ENCODE results near the gene KRTAP26-1.

Gene KRTAP26-1, protein sequence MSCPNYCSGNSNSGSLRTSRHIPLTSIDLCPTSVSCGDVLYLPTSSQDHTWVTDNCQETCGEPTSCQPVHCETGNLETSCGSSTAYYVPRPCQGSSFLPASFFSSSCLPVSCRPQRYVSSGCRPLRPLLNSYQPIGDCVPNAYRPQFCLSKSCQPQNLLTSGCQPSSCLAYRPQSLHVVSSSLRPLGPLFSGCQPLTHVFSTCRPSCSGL

DNA sequence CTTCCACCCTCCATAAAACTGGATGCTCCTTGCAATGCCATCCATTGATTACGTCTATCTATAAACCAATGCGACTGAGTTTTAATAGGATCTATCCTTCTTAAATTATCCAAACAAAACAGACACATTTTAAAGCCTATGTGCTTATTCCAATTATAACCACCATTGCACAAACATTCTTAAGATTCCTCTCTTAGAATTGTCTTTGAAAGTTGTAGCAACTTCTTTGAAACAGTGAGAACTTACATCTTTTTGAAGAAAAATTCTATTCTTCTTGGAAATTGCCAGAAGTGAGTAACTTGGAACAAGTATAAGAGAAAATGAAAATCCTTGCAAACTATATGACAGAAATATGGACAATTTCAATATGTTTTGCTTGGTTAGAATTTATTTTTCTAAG lies at the start of gene KRTAP26-1:
Gene KRTAP26-1, minus strand, starts transcription at position 101 of the 400 bp plus-strand sequence. CDS start 280 bp downstream, outside the sequence.
- DNase-seq, result no peak

DNA sequence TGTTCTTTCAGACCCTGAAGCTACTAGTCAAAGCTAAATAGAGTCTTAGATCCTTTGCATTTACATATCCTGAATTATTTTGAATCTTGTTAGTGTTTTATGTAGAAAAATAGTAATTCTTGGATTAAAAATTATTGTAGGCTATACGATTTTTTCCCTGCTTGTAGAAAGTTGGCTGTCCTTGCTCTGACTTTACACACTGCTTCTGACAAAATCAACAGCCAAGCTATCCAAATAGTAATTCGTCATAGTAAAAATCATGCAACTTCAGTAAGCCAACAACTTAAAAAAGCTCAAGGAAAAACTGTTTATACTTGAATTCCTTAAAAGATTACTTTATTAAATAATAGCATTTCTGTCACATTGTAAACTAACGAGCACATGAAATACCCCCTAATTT lies 35.8 kb upstream of the KRTAP26-1 start:
- DNase-seq, result no peak

DNA sequence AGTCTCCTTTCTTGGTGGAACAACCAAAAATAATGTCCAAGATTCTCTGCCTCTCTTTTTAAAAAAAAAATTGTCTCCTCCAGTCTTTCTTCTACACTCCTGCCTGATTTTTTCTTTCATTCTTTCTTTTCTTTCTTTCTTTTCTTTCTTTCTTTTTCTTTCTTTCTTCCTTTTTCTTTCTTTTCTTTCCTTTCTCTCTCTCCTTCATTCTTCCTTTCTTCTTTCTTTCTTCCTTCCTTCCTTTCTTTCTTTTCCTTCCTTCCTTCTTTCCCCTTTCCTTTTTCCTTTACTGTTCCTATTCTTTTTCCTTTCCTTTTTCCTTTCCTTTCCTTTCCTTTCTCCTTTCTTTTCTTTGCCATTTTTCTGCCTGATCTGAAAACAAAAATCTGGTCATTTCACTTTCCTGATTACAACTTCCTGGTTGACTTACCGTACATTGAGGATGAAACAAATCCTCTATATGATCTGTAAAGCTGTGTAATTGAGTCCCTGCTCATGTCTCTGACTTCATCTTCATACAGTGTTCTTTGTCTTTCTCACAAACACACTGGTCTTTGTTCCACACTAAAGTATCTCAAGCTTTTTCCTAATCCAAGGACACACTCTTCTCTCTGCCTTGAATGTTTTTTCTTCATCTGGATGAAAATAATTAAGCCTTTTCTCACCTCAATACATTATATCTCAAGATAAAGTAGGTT lies 34.3 kb upstream of the KRTAP26-1 start:
- DNase-seq, result no peak

DNA sequence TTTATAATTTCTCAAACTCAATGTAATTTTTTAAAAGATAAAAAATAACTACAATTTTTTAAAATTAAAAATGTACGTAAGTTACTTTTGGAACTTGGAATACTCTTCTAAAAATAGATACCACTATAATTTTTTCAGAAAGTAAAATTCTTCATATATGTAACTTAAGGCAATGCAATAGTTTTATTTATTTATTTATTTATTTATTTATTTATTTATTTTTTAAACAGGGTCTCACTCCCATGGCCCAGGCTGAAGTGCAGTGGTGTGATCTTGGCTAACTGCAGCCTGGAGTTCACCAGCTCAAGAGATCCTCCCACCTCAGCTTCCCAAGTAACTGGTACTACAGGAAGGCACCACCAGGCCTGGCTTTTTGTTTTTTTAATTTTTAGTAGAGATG lies 31.4 kb upstream of the KRTAP26-1 start:
- no peak for DNase-seq

DNA sequence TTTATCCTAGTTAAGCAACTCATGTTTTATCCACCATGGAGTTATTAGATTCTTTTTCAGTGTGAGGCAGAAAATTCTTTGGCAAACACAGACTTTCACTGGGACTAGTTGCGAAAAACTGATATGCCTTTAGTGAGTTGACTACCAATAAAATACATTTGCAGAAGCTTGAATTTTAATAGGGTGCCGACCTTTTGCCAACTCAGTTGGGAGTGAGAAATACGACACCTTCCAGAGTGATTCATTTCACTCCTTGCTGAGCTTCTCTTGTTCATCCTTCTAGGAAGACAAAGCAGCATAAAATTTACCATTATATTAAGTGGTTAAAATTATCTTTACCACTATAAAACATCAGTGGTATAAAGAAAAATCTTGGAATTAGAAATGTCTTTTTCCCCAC lies 29.5 kb upstream of the KRTAP26-1 start:
- no peak for DNase-seq

DNA sequence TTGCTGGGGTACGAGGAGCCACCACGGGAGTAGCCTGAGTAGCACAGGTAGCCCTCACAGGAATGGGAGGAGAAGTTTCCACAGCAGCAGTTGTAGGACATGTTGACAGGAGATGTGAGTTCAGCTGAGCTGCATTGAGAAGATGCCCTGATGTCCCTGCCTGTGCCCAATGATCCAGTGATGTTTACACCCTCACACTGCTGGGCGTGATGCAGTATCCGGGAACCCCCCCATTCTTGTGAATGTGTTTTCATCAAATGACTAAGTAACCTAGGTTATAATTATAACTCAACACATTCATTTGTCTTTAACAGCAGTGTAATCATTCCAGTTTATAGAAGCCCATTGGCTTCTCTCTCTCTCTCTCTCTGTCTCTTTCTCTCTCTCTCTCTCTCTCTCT lies 28.4 kb upstream of the KRTAP26-1 start, which contains the start of gene KRTAP23-1:
Gene KRTAP23-1, minus strand, starts transcription at position 101 of the 400 bp plus-strand sequence. Its CDS starts 0 bp downstream, at position 101.
- DNase-seq, result no peak

DNA sequence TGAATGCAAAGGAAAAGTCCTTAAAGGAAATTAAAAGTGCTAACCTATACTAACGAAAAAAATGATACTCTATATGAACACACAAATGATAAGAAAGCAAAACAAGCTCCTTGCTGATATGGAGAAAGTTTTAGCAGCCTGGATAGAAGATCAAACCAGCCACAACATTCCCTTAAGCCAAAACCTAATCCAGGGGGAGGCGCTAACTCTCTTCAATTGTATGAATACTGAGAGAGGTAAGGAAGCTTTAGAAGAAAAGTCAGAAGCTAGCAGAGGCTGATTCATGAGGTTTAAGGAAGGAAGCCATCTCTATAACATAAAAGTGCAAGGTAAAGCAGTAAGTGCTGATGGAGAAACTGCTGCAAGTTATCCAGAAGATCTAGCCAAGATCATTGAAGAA lies 24.9 kb upstream of the KRTAP26-1 start:
- no peak for DNase-seq

DNA sequence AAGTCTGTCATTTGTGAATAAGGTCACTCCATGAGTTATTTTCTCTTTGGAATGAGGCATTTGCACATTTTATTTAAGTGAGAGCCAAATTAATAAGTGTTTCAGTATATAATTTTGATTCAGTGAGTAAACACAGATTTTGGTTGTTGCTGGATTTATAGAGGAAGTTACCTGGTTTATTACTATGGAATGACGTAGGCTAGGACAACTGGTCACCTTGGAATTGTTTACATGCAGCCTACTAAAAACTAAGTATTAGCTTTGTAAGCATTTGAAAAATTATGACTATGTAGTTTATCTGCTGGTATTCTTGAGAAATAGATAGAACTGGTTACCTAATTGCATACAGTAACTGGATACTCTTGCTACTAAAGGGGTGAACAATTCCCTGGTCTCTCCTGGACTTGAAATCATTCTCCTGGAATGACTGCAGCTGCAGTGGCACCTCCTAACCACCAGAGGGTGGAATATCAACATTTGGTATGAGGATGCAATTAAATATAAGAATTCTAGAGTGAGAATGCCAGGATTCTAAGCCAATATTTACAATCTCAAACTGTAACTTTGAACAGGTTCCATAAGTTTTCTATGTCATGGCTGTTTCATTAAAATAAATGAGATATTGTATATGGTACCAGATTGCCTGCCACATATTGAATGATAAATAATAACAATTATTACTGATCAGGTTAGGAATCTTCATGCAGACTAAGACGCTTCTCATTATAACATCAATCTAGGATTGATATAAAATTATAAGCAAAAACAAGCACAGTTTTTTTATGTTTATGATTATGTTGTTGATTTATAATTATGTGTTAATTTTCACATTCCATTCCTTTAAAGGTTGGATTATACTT lies 20.8 kb upstream of the KRTAP26-1 start:
- DNase-seq, result no peak

DNA sequence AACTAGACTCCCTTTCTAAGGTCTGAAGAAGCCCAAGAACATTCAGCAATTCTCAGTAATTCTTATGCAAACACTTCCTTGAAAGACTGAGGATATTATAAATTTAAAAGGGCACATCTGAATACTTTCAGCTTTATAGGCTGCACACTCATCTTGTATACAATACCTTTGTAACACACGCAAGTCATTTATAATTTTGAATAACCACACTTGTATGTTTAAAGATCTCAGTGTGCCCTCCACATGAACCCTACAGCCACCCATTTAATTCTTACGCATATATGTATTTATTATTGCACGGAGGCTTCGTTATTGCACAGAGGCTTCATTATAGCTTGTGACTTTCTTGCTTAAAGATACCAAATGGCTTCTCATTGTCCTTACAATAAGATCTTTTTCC lies 18.6 kb upstream of the KRTAP26-1 start:
- DNase-seq, result no peak

DNA sequence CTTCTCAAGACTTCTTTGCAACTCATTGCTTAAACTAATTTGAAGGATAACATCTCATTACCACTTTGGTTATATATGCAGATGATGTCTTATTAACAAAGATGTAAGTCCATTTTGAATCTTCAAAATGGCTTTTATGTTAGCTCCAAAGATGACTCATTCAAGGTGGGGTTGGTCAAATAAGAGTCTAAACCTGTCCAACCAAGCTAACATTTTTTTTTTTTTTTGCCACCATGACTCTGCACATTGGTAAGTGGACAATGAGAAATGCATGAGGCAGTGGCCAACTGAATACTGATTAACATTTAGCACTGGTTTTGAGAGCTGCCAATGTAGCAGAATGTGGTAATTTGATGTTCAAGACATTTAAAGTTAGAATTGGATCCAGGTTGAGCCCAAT lies 17.7 kb upstream of the KRTAP26-1 start:
- no peak for DNase-seq

DNA sequence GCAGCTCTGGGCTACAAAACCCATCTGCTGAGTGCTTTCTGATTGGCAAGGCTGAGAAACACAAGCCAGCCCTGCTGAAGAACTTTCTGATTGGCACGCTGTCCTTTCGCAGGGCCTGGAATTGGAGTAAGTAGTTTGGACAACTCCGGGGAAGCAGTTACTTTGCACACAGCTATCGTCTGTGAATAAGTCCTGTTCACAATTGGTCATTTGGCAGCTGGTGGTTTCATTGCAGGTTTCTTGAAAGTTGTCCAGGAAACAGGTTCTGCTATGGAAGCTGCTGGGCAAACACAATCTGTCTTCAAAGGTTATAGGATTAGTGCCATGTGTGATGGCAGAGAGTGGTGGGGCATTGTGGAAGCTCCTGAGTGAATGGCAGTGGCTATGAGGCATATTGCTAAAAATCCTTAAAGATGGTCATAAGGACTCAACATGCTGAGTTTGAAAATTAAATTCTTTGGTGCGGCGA lies 17.2 kb upstream of the KRTAP26-1 start, which contains the start of gene KRTAP27-1:
Gene KRTAP27-1, minus strand, starts transcription at position 419 of the 469 bp plus-strand sequence. Its CDS starts 26 bp downstream, at position 393.
- no peak for DNase-seq

DNA sequence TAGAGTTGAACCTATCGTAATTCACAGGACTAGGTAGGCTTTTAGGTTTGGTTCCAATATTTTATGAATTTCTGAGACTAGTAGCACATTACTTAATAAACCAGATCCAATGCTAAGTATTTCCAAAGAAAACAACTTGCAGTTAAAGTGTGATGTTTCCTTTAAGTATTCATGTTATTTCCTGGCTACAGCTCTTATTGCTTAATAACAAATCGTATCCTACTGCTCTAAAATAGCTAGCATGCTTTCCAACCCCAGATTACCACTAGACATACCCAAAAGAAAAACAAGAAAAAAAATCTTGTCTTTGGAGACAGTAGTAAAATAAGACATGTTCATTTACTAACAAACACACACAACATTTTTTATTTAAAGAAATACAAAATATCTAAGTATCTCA lies 16.5 kb upstream of the KRTAP26-1 start:
- DNase-seq, result no peak

DNA sequence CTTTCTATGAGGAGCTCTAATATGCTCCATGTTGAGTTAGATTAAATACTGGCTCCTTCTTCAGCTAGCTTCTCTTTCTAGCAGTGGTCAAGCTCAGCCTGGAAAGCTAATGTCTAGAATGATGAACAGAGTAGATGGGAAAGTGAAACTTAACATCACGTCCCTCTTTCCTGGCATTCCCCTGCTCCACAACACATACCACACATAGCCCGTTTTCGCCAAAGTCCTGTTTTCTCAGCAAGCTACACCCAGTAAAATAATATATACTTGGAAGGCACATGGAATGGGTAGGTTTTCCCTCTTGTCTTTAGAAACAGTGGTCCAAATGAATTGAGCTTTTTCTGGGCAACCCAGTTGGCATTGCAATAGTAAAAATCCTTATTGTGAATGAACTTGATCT lies 13.6 kb upstream of the KRTAP26-1 start:
- no peak for DNase-seq

DNA sequence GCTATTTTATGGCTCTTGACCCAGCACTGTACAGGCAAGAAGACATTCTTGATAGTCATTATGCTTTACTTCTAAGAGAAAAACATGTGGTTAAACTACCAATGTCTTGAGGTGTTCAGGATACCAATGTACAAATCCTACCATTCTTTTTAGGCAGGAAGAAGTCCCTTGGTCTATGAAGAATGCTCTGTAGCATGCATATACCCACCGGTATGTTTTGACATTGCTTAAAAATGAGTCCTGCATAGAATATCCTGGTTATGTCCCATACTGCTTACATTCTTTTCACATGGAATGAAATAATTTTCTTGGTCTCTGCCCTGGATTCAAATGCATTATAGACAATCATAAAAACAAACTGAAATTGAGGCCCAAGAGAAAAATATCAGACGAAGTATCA lies 12.6 kb upstream of the KRTAP26-1 start:
- DNase-seq, result no peak

DNA sequence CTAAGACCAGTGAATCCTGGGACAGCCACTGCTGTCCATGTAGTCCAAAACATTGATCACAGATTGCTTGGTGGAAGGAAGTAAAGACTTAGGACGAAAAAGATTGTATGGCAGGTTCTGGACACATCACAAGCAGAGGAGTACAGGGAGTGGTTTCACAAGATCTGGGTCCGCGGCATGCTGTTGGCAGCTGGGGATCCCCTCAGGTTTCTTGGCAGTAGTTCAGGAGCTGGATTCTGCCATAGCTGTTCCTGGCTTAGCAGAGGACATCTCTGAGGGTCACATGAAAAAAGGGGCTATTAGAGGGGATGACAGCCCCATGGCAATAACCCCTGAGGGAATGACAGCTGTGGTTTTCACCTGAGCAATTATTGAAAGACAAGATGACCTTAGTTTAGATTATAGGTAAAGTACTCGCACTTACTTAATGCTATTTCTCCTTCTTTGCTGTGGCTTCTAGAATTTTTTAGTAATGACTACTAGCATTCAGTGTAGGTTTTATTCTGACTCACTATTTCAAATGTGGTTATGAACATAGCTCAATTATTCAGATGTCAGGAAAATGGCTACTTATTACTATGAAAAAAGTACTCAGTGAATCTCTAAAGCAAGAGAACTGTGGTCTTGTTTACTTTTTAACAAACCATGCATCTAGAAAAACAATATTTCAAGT lies 9.2 kb upstream of the KRTAP26-1 start:
- no peak for DNase-seq

DNA sequence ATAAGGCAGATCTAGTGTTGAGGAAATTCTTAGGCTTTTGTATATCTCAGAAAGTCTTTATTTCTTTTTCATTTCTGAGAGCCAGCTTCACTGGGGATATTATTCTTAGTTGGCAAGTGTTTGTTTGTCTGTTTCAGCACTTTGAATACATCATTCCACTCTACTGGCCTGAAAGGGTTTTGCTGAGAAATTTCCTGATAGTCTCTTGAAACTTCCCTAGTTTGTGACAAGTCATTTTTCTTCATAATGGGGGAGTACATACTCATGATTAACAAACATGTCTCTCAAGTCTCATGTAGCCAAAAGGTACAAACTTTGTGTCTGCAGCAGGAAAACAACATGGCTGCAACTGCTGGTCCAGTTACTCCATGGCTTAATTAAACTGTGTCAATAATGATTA lies 6.3 kb upstream of the KRTAP26-1 start:
- no peak for DNase-seq

DNA sequence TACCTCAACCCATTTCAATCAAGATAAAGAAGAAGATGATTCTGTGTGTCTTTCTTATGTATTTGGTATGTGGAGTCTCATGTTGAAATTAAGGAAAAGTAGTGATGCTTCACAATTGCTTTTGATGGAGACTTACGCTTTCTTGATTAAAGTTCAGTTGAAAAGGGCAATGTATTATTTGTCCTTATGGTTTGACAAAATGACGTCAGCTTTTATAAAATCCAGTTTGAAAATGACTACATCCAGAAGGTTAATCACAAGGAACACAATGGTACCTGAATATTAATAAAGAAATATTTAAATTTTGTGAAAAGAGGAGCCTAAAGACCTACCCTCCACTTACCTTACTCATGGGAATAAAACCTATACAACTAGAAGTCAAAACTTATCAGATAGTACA lies 4.4 kb downstream of the KRTAP26-1 start:
- DNase-seq, result no peak

DNA sequence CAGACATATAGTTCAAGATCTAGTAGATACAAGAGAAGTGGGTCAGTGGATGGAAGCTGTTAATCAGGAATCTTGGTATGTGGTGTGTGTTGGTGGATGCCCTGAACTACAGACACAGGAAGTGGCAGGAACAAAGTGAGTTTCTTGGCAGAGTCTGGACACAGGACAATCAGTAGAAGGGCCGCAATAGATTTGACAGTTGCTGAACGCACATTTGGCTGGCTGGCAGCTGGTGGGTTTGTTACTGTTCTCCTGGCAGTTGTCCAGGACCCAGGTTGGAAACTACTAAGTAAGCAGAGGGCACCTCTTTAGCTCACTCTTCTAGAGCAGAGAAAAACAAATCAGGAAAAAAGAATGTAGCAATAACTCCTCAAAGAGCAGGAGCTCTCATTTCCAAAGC lies 13.2 kb downstream of the KRTAP26-1 start:
- DNase-seq, result no peak

DNA sequence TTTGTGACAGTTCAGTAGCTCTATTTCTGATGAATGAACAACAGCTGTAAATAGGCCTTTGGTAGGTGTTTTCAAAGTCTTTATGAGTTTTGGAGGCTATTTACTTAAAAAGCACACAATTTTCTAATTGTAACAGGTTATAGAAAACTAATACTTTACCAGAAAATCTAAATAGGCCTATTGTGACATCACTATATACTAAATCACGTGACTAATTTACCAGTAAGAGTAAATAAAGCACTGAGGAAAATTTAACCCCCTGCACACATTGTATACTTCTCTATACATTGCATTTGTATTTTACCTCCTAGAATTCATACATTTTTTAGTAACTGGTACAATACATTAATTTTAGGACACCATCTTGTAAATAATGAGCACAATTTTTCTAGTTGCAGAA lies 15.0 kb downstream of the KRTAP26-1 start:
- DNase-seq, result no peak

DNA sequence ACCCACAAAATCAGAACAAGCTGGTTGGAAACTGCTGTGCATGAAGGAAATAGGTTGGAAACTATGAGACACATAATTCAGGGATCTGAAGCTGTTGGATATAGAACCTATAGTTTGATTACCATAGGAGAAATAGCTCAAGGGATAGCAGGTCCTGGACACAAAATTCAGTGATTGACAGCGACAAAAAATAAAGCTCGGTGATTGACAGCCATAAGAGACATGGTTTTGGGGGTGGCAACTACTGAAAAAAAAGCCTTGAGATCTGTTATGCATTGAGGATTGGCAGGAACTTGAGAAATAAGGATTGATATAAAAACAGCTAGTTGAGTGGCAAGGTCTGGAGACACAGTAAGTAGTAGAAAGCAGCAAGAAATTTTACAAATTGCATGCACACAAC lies 30.9 kb downstream of the KRTAP26-1 start, which contains the start of gene KRTAP25-1:
Gene KRTAP25-1, minus strand, starts transcription at position 300 of the 400 bp plus-strand sequence. Its CDS starts 24 bp downstream, at position 276.
- no peak for DNase-seq

DNA sequence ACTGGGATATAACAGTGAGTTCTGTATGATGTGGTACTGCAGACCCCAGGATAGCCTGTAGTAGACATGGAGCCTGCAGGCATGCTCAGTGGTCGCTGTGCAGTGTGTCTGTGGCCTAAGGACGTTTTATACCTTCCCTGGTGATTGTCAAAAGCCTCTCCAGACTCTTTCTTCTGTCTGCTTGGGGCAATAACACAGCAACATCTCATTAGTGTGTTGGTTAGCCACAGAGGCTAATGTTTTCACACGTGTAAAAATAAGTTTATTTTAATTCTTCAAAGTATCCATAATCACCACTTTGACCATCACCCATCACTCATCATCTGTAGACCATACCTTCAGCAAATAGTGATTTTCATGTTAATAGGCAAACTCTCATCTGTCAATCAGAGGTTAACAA lies 37.3 kb downstream of the KRTAP26-1 start, which contains the start of gene KRTAP24-1:
Gene KRTAP24-1, minus strand, starts transcription at position 101 of the 400 bp plus-strand sequence. Its CDS starts 18 bp downstream, at position 83.
- no peak for DNase-seq

DNA sequence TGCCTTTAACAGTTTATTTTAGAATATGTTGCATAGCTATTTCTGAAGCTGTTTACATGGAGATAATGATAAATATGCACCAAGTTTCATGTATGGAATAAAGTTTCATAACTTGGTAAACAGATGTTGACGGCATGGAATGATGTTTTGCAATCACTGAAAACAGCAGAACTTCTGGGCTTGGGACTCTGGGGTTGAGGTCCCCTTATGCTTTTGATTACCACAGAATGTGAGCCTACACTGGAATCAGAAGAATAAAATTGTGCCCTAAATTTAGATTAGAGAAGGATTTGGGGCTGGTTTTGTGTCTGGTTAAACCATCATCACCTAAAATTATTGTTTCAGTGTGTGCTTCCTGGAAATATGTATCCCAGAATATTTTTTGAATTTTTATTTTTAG lies 48.5 kb downstream of the KRTAP26-1 start:
- no peak for DNase-seq

DNA sequence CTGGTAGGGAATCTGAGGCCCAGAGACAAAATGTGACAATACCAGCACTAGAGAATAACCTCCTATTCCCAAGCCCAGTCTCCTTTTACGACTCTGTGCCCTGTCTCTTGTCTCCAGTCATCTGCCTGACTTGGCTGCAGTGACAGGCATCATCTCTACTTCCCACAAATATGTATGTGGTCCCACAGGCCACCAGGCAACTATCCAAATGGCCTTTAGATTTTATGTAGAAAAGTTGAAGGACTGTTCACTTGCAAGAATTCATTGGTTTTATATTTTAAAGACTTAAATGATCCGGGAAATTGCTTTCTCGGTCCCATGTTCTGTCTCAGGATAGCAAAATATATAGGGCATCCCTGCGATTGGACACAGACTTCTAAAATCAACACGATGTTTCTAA lies 49.0 kb downstream of the KRTAP26-1 start:
- DNase-seq, result no peak
